ENCODE measurements around the gene GPATCH4.

The GPATCH4 gene

GRCh38 chr1:156598731-156599432 is 2.4 kb downstream of the GPATCH4 start:
- H3K4me3 ChIP-seq (ENCODE audit: low read depth, low read length) = no peak overlapping the region
- no peak for DNase-seq (ENCODE audit: low read depth, low spot score)
- TF ChIP-seq, protein P1, sequence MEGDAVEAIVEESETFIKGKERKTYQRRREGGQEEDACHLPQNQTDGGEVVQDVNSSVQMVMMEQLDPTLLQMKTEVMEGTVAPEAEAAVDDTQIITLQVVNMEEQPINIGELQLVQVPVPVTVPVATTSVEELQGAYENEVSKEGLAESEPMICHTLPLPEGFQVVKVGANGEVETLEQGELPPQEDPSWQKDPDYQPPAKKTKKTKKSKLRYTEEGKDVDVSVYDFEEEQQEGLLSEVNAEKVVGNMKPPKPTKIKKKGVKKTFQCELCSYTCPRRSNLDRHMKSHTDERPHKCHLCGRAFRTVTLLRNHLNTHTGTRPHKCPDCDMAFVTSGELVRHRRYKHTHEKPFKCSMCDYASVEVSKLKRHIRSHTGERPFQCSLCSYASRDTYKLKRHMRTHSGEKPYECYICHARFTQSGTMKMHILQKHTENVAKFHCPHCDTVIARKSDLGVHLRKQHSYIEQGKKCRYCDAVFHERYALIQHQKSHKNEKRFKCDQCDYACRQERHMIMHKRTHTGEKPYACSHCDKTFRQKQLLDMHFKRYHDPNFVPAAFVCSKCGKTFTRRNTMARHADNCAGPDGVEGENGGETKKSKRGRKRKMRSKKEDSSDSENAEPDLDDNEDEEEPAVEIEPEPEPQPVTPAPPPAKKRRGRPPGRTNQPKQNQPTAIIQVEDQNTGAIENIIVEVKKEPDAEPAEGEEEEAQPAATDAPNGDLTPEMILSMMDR (IDR thresholded peaks at IDR 0.05; ENCODE audit: low read depth, low read length) = no peak
- in situ Hi-C loops (cut with HindIII; ENCODE audit: low sequenced_read_pairs) = no loop called here

GRCh38 chr1:156598125-156598524 is 3.2 kb downstream of the GPATCH4 start:
- no peak overlapping the region for H3K4me3 ChIP-seq (ENCODE audit: low read depth, low read length)

GRCh38 chr1:156596426-156596825 is 4.9 kb downstream of the GPATCH4 start:
- in situ Hi-C loops (cut with HindIII; ENCODE audit: low sequenced_read_pairs) = no loop called here
- TF ChIP-seq, protein P1 (IDR thresholded peaks at IDR 0.05; ENCODE audit: low read depth, low read length) = no peak
- no peak overlapping the region for H3K4me3 ChIP-seq (ENCODE audit: low read depth, low read length)
- no peak for DNase-seq (ENCODE audit: low read depth, low spot score)

More at GRCh38 chr1:156598125-156598524, 3.2 kb downstream of the GPATCH4 start:
- DNase-seq (ENCODE audit: low read depth, low spot score) = no peak
- TF ChIP-seq, protein P1 (IDR thresholded peaks at IDR 0.05; ENCODE audit: low read depth, low read length) = no peak
- in situ Hi-C loops (cut with HindIII; ENCODE audit: low sequenced_read_pairs) = no loop called here

- H3K4me3 ChIP-seq (ENCODE audit: low read depth, low read length) = no peak overlapping the region
- in situ Hi-C loops (cut with HindIII; ENCODE audit: low sequenced_read_pairs) = no loop called here
These were observed 6.3 kb downstream of the GPATCH4 start for GRCh38 chr1:156595016-156595415.

GRCh38 chr1:156594190-156594589 is 7.1 kb downstream of the GPATCH4 start:
- DNase-seq (ENCODE audit: low read depth, low spot score) = no peak
- TF ChIP-seq, protein P1 (IDR thresholded peaks at IDR 0.05; ENCODE audit: low read depth, low read length) = no peak
- in situ Hi-C loops (cut with HindIII; ENCODE audit: low sequenced_read_pairs) = no loop called here
- no peak overlapping the region for H3K4me3 ChIP-seq (ENCODE audit: low read depth, low read length)

More at GRCh38 chr1:156595016-156595415, 6.3 kb downstream of the GPATCH4 start:
- TF ChIP-seq, protein P1 (IDR thresholded peaks at IDR 0.05; ENCODE audit: low read depth, low read length) = no peak
- DNase-seq (ENCODE audit: low read depth, low spot score) = no peak

DNA sequence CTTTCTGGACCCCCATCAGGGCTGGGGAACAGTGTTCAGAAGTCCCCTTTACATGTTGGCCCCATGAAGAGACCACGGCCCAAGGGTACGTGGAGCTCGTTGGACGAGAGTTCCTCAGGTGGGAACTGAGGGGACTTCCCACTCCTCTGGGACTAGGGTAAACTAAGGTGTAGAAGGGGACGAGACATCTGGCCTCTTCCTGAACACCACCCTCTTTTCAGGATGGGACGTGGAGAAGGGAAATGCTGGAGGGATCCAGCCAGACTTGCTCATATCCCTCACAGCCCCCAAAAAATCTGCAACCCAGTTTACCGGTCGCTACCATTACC is 7.7 kb downstream of the GPATCH4 start:
- TF ChIP-seq, protein P1 (IDR thresholded peaks at IDR 0.05; ENCODE audit: low read depth, low read length) = no peak
- in situ Hi-C loops (cut with HindIII; ENCODE audit: low sequenced_read_pairs) = no loop called here
- no peak overlapping the region for H3K4me3 ChIP-seq (ENCODE audit: low read depth, low read length)
- DNase-seq (ENCODE audit: low read depth, low spot score) = no peak

Data from astrocyte of the spinal cord (primary cell).